Activated CD8-positive, alpha-beta memory T cell treated with anti-CD3 and anti-CD28 coated beads, Interleukin-2, amount 50 U/mL, for 4 hours (primary cell): Measurements from ENCODE around the gene TCEAL7.
"Not testable (repeated sequence)": the region's sequence is repeated elsewhere in the genome, so short reads cannot be mapped to it uniquely, and the experiment has no call there.

Experiments
- DNase-seq: peaks from one replicate; pipeline ENCODE4 v3.0.0-alpha.2; 2020

The TCEAL7 gene

GRCh38 chrX:103329991-103330390 lies at the start of gene TCEAL7:
TSS of gene TCEAL7 (plus strand) at chrX:103330239. CDS start at chrX:103331404, 1,165 bp downstream.
- no peak for DNase-seq

GRCh38 chrX:103293118-103293517 lies 36.9 kb upstream of the TCEAL7 start:
- DNase-seq, result no peak

- DNase-seq, result no peak
These were observed 25.3 kb upstream of the TCEAL7 start for GRCh38 chrX:103304705-103305104.

- DNase-seq, result not testable (repeated sequence)
These were observed 24.4 kb upstream of the TCEAL7 start for GRCh38 chrX:103305666-103306065.

- no peak for DNase-seq
These were observed 20.0 kb upstream of the TCEAL7 start for GRCh38 chrX:103309860-103310554.

GRCh38 chrX:103310555-103311398 lies 19.3 kb upstream of the TCEAL7 start, which contains the start of gene BEX2:
TSS of gene BEX2 (minus strand) at chrX:103310990. CDS start at chrX:103309976, 1,014 bp downstream.
- peak; percentile 85 for DNase-seq

- DNase-seq, result no peak
These were observed 18.6 kb upstream of the TCEAL7 start for GRCh38 chrX:103311399-103311780.

GRCh38 chrX:103330681-103331288 lies 746 bp downstream of the TCEAL7 start:
- DNase-seq, result no peak

GRCh38 chrX:103338663-103339062 lies 8.6 kb downstream of the TCEAL7 start:
- no peak for DNase-seq

- peak; percentile 19 for DNase-seq
These were observed 13.1 kb downstream of the TCEAL7 start for GRCh38 chrX:103343105-103343504.

- no peak for DNase-seq
These were observed 14.6 kb downstream of the TCEAL7 start for GRCh38 chrX:103344606-103345005.

GRCh38 chrX:103347682-103348397 lies 17.8 kb downstream of the TCEAL7 start:
- no peak for DNase-seq

GRCh38 chrX:103356130-103356798 lies 26.2 kb downstream of the TCEAL7 start, which contains the start of gene TCEAL9:
TSS of gene TCEAL9 (plus strand) at chrX:103356506. CDS start at chrX:103357685, 1,179 bp downstream.
- DNase-seq, result no peak

- DNase-seq, result no peak
These were observed 26.8 kb downstream of the TCEAL7 start for GRCh38 chrX:103356858-103357257.

GRCh38 chrX:103357871-103358270 lies 27.8 kb downstream of the TCEAL7 start:
- no peak for DNase-seq

- DNase-seq, result not testable (repeated sequence)
These were observed 29.6 kb downstream of the TCEAL7 start for GRCh38 chrX:103359605-103360004.

GRCh38 chrX:103360092-103360491 lies 30.1 kb downstream of the TCEAL7 start:
- DNase-seq, result no peak

GRCh38 chrX:103360916-103361315 lies 30.9 kb downstream of the TCEAL7 start:
- DNase-seq, result no peak

GRCh38 chrX:103361798-103362197 lies 31.8 kb downstream of the TCEAL7 start:
- DNase-seq, result no peak

- DNase-seq, result no peak
These were observed 32.4 kb downstream of the TCEAL7 start for GRCh38 chrX:103362474-103362873.

GRCh38 chrX:103363046-103363445 lies 33.0 kb downstream of the TCEAL7 start:
- no peak for DNase-seq

- DNase-seq, result no peak
These were observed 37.5 kb downstream of the TCEAL7 start for GRCh38 chrX:103367502-103367901.
